HepG2 (cell line): ENCODE data around the gene SSTR5. TPM values are rescaled to one million over a fixed set of nuclear protein-coding genes. Genes with fewer than 3 reads are reported as not detected.

Source experiments
- ATAC-seq: fragments of 200-7000 bp; cut with Tn5 transposase; 3 replicates; pipeline ENCODE4 v1.9.1; 2020; ENCODE audit warnings: mild to moderate bottlenecking, moderate library complexity
- BruUV-seq: library from RNA; stranded (reverse); fragments of 400-500 nt; replicated peaks from 2 replicates; lab custom pipeline; 2021; lab: Mats Ljungman, UMichigan
- CTCF ChIA-PET: fragments of 300-600 bp; formaldehyde crosslinking; extraction: SDS; loops from one replicate; lab custom pipeline; 2021; ENCODE audit warnings: low total read pairs, inconsistent platforms, low intra/inter-chr PET ratio; lab: Yijun Ruan, JAX
- POLR2A ChIA-PET: fragments of 350-600 bp; sonication (Branson Sonifier 250); formaldehyde crosslinking; loops from one replicate; lab custom pipeline; 2020; ENCODE audit warnings: antibody characterized with exemption, inconsistent platforms; lab: Yijun Ruan, JAX
- DNase-seq: peaks from one replicate; pipeline ENCODE4 v3.0.0-alpha.2; 2015; ENCODE audit warnings: low spot score
- FAIRE-seq: peaks from 3 replicates; lab custom pipeline; 2011; peaks lifted over from hg19 to GRCh38; lab: Jason Lieb, UNC
- H2AFZ ChIP-seq: one replicate; pipeline ENCODE4 v1.6.1; 2011; ENCODE audit warnings: low read length, inconsistent platforms
- H3K27ac ChIP-seq: fragments of 300-600 bp; 3 replicates; pipeline ENCODE4 v1.8.0; 2011; ENCODE audit warnings: mixed run types, mild to moderate bottlenecking, mixed read lengths, low read length, inconsistent platforms; ENCODE audit not compliant: insufficient read depth; ENCODE audit errors: extremely low read length
- H3K27me3 ChIP-seq, 2 experiments: fragments of 200-600 bp in 1 of 2; 2 replicates in 1 of 2; 3 replicates in 1 of 2; pipeline versions ENCODE4 v1.6.0 to v1.8.0; 2011; ENCODE audit warnings: low read length in 2 of 2, mild to moderate bottlenecking in 2 of 2, moderate library complexity in 2 of 2, inconsistent platforms in 1 of 2; ENCODE audit not compliant: insufficient read depth in 2 of 2, control insufficient read depth in 1 of 2
- H3K36me3 ChIP-seq, 2 experiments: fragments of 200-600 bp in 1 of 2; replicated peaks in 1 of 2; 2 replicates in 1 of 2; 3 replicates in 1 of 2; pipeline versions ENCODE4 v1.5.1 to v1.8.0; 2011; ENCODE audit warnings: low read length in 2 of 2, inconsistent platforms in 1 of 2; ENCODE audit not compliant: insufficient read depth in 2 of 2, control insufficient read depth in 1 of 2
- H3K4me1 ChIP-seq: 2 replicates; pipeline ENCODE4 v1.5.1; 2012; ENCODE audit warnings: low read length, inconsistent platforms; ENCODE audit not compliant: insufficient read depth
- H3K4me2 ChIP-seq: 2 replicates; pipeline ENCODE4 v1.6.0; 2011; ENCODE audit warnings: low read depth, low read length, inconsistent platforms
- H3K4me3 ChIP-seq, 3 experiments: fragments of 200-600 bp in 1 of 3; sonication (generic), shearing (Covaris generic) in 1 of 3; replicated peaks in 1 of 3; 2 replicates each; pipeline ENCODE4 v1.5.1; 2011 to 2016; ENCODE audit warnings: low read length in 3 of 3, inconsistent platforms in 2 of 3, low read depth in 2 of 3, mild to moderate bottlenecking in 2 of 3, control low read depth in 1 of 3, mixed read lengths in 1 of 3; ENCODE audit not compliant: insufficient read depth in 1 of 3
- H3K79me2 ChIP-seq: one replicate; pipeline ENCODE4 v1.6.1; 2011; ENCODE audit warnings: low read length, inconsistent platforms; ENCODE audit not compliant: insufficient read depth
- H3K9ac ChIP-seq: 2 replicates; pipeline ENCODE4 v1.6.0; 2011; ENCODE audit warnings: mild to moderate bottlenecking, low read depth, low read length, inconsistent platforms; ENCODE audit not compliant: insufficient read depth
- H3K9me3 ChIP-seq: 2 replicates; pipeline ENCODE4 v1.5.1; 2012; ENCODE audit warnings: mild to moderate bottlenecking, low read length
- H4K20me1 ChIP-seq: 2 replicates; pipeline ENCODE4 v1.6.0; 2011; ENCODE audit warnings: inconsistent platforms, mild to moderate bottlenecking, low read length, moderate library complexity; ENCODE audit not compliant: insufficient read depth
- ATF7 ChIP-seq, 2 experiments: fragments of 450-650 bp in 1 of 2; sonication (generic) in 1 of 2; formaldehyde crosslinking in 1 of 2; IDR thresholded peaks; 2 replicates each; pipeline versions ENCODE4 v1.4.0 to v1.6.1; 2016 to 2020; ENCODE audit warnings: antibody characterized with exemption in 1 of 2, mild to moderate bottlenecking in 1 of 2, missing genetic modification reagents in 1 of 2
- GABPA ChIP-seq, 2 experiments: IDR thresholded peaks; 2 replicates each; pipeline ENCODE4 v1.6.1; 2011 to 2016; ENCODE audit warnings: low read depth in 2 of 2, low read length in 1 of 2, missing biosample characterization in 1 of 2, missing genetic modification characterization in 1 of 2
- GATAD1 ChIP-seq: IDR thresholded peaks from 2 replicates; pipeline ENCODE4 v1.6.1; 2016; ENCODE audit warnings: missing genetic modification reagents, missing compliant biosample characterization
- HOXA5 ChIP-seq: sonication (generic); formaldehyde crosslinking; IDR thresholded peaks from 2 replicates; pipeline ENCODE4 v1.4.0; 2020; ENCODE audit warnings: missing genetic modification reagents
- ISL2 ChIP-seq: sonication (generic); formaldehyde crosslinking; IDR thresholded peaks from 2 replicates; pipeline ENCODE4 v1.5.0; 2020; ENCODE audit warnings: missing genetic modification reagents
- MBNL3 ChIP-seq: fragments of 250-450 bp; sonication (Bioruptor Pico); conservative IDR thresholded peaks from 2 replicates; pipeline ENCODE4 v1.8.0; 2022; ENCODE audit warnings: mild to moderate bottlenecking, inconsistent platforms
- MEIS2 ChIP-seq: sonication (generic); formaldehyde crosslinking; IDR thresholded peaks from 2 replicates; pipeline ENCODE4 v1.9.0; 2021; ENCODE audit warnings: mild to moderate bottlenecking, missing genetic modification reagents
- MIXL1 ChIP-seq: IDR thresholded peaks from 2 replicates; pipeline ENCODE4 v1.6.1; 2016
- MXD4 ChIP-seq: IDR thresholded peaks from 2 replicates; pipeline ENCODE4 v1.6.1; 2016; ENCODE audit warnings: mild to moderate bottlenecking, missing biosample characterization, missing genetic modification reagents
- RBFOX2 ChIP-seq: fragments of 200-400 bp; formaldehyde crosslinking; IDR thresholded peaks from 2 replicates; pipeline ENCODE4 v1.6.1; 2017; ENCODE audit warnings: low read depth, mild to moderate bottlenecking, low read length
- SMAD9 ChIP-seq: sonication (generic); formaldehyde crosslinking; IDR thresholded peaks from 2 replicates; pipeline ENCODE4 v1.5.1; 2020; ENCODE audit warnings: mild to moderate bottlenecking, missing genetic modification reagents
- SP4 ChIP-seq: sonication (generic); formaldehyde crosslinking; IDR thresholded peaks from 2 replicates; pipeline ENCODE4 v1.8.1; 2023; ENCODE audit warnings: mild to moderate bottlenecking, missing genetic modification reagents
- STAT5B ChIP-seq: sonication (generic); formaldehyde crosslinking; IDR thresholded peaks from 2 replicates; pipeline ENCODE4 v1.4.0; 2020; ENCODE audit warnings: missing genetic modification reagents
- TCF12 ChIP-seq, 2 experiments: fragments of 450-650 bp in 1 of 2; sonication (generic) in 1 of 2; formaldehyde crosslinking in 1 of 2; IDR thresholded peaks; 2 replicates each; pipeline versions ENCODE4 v1.6.1 to v1.8.0; 2017 to 2022; ENCODE audit warnings: antibody characterized with exemption in 1 of 2, mild to moderate bottlenecking in 1 of 2, missing genetic modification reagents in 1 of 2, moderate library complexity in 1 of 2
- ZNF20 ChIP-seq: sonication (generic); formaldehyde crosslinking; IDR thresholded peaks from 2 replicates; pipeline ENCODE4 v1.4.0; 2020; ENCODE audit warnings: mild to moderate bottlenecking, moderate library complexity, missing genetic modification reagents
- ZNF703 ChIP-seq: sonication (generic); formaldehyde crosslinking; IDR thresholded peaks from 2 replicates; pipeline ENCODE4 v1.5.1; 2020; ENCODE audit warnings: missing genetic modification reagents, mild to moderate bottlenecking, moderate library complexity, borderline replicate concordance
- ZNF704 ChIP-seq: sonication (generic); formaldehyde crosslinking; IDR thresholded peaks from 2 replicates; pipeline ENCODE4 v1.8.1; 2023; ENCODE audit warnings: mild to moderate bottlenecking, inconsistent platforms, moderate library complexity, missing genetic modification reagents, borderline replicate concordance
- ZNF792 ChIP-seq: IDR thresholded peaks from 2 replicates; pipeline ENCODE4 v1.6.1; 2016
- WGBS: methylation state at CpG from one replicate; pipeline ENCODE4 v1.1.6; 2017; ENCODE audit warnings: low lambda C conversion rate; 5-methylcytosine and 5-hydroxymethylcytosine counted together
- in situ Hi-C: cut with HindIII; loops from 2 replicates; pipeline ENCODE4 v1.10.0; 2017; ENCODE audit warnings: low pct_unique_long_range_greater_than_20kb; ENCODE audit not compliant: extremely low pct_ligation_motif_present
- intact Hi-C: fragments of 100-400 bp; cut with micrococcal nuclease; formaldehyde crosslinking; loops from one replicate; pipeline ENCODE4 v1.10.0; 2022; ENCODE audit not compliant: unreplicated experiment
- polyA plus RNA-seq, 8 experiments: library from polyadenylated mRNA; depleted of rRNA in 3 of 8; stranded (reverse) in 7 of 8; unstranded in 1 of 8; fragments of >200 nt; fragmentation: Illumina TruSeq in 4 of 8; extraction: Trizol in 4 of 8; gene quantifications; 2 replicates each; pipeline versions ENCODE4 v1.2.1 to v1.2.3, GENCODE V29; 2011 to 2016; ENCODE audit warnings: low read depth in 4 of 8, missing spikeins in 1 of 8, mixed read lengths in 1 of 8; ENCODE audit not compliant: insufficient read depth in 1 of 8
- total RNA-seq, 5 experiments: library from RNA; depleted of rRNA; stranded (reverse); fragments of >200 nt; fragmentation: Illumina TruSeq; extraction: Trizol; gene quantifications; 2 replicates each; pipeline ENCODE4 v1.2.3, GENCODE V29; 2016; ENCODE audit warnings: low read depth in 1 of 5

The SSTR5 gene
- total and polyA plus RNA-seq, 2 of the 13 experiments (the other 11 are each of a cell fraction or from before 2014, with no cell fraction given) = 0.20 to 0.49 TPM

- intact Hi-C loops (no loop called here), in situ Hi-C loops (no loop called here)
- DNase-seq (no peak), FAIRE-seq (no peak), ATAC-seq (no peak)
- Histone ChIP-seq H3K9me3 (no peaks in the 10 kb centered on the region), H3K4me3 (no peak overlapping the region), H3K4me2 (no peak overlapping the region), H3K36me3 (no peaks in the 10 kb centered on the region), H4K20me1 (peaks cover 3% of the 10 kb centered on the region; the same call in 1 of the 2 replicates), H3K9ac (no peak overlapping the region), H2AFZ (no peak overlapping the region), H3K27me3 (peaks cover 29 to 94% of the 10 kb centered on the region in 2 experiments), H3K79me2 (no peaks in the 10 kb centered on the region), H3K27ac (no peak overlapping the region), H3K4me1 (peaks cover 18% of the 10 kb centered on the region)
- no peak for TF ChIP-seq MIXL1 (CRISPR knock-in tag)
- 3% methylated on average over 5 of the region's 42 CpGs for WGBS
- ChIA-PET CTCF (interaction anchor here (2.7 kb wide), 1 partner anchor 76 kb away, joined by 10 read pairs; no protein-coding TSS in a partner anchor), POLR2A (no interaction called here)
- no TSS peak for BruUV-seq
Observed at GRCh38 chr16:1108299-1109252, 36.0 kb downstream of the SSTR5 start.

GRCh38 chr16:1109648-1110047 is 37.1 kb downstream of the SSTR5 start:
- Histone ChIP-seq H3K9me3 (no peaks in the 10 kb centered on the region), H4K20me1 (peaks cover 3% of the 10 kb centered on the region; the same call in 1 of the 2 replicates), H3K4me2 (no peak overlapping the region), H3K27ac (no peak overlapping the region), H3K9ac (no peak overlapping the region), H3K79me2 (no peaks in the 10 kb centered on the region), H3K4me3 (no peak overlapping the region), H3K36me3 (no peaks in the 10 kb centered on the region), H2AFZ (no peak overlapping the region), H3K4me1 (peaks cover 18% of the 10 kb centered on the region), H3K27me3 (peaks cover 24 to 84% of the 10 kb centered on the region in 2 experiments)
- intact Hi-C loops = no loop called here
- in situ Hi-C loops = loop anchor here (5.0 kb wide), 1 partner anchor 88 kb away; no protein-coding TSS in a partner anchor
- no peak for DNase-seq
- FAIRE-seq = no peak
- ChIA-PET CTCF (no interaction called here), POLR2A (no interaction called here)
- no TSS peak for BruUV-seq
- ATAC-seq = no peak
- WGBS = 37% methylated on average over 10 of the region's 19 CpGs
- no peak for TF ChIP-seq SMAD9 (CRISPR knock-in tag)
- TF ChIP-seq TCF12 (IDR thresholded peaks at IDR 0.05) = no peak
- no peak for TF ChIP-seq TCF12 (CRISPR knock-in tag; IDR thresholded peaks at IDR 0.05)
- TF ChIP-seq SP4 (CRISPR knock-in tag) = no peak
- no peak for TF ChIP-seq MEIS2 (CRISPR knock-in tag)
- TF ChIP-seq ZNF792 (CRISPR knock-in tag) = no peak
- no peak for TF ChIP-seq ISL2 (CRISPR knock-in tag)
- no peak for TF ChIP-seq ZNF704 (CRISPR knock-in tag)
- TF ChIP-seq MXD4 (CRISPR knock-in tag) = no peak
- TF ChIP-seq GABPA (IDR thresholded peaks at IDR 0.05; ENCODE audit: low read depth, low read length) = no peak
- TF ChIP-seq GABPA (CRISPR knock-in tag; IDR thresholded peaks at IDR 0.05; ENCODE audit: low read depth) = no peak
- no peak for TF ChIP-seq ATF7 (IDR thresholded peaks at IDR 0.05)
- no peak for TF ChIP-seq ATF7 (CRISPR knock-in tag; IDR thresholded peaks at IDR 0.05)
- no peak for TF ChIP-seq GATAD1
- TF ChIP-seq STAT5B (CRISPR knock-in tag) = no peak
- TF ChIP-seq RBFOX2 = no peak
- TF ChIP-seq ZNF20 (CRISPR knock-in tag) = no peak
- no peak for TF ChIP-seq MBNL3 (CRISPR knock-in tag)
- TF ChIP-seq HOXA5 (CRISPR knock-in tag) = no peak
- TF ChIP-seq ZNF703 (CRISPR knock-in tag) = no peak
